AG04449 (cell line): ENCODE data around the gene SNX5.

ENCODE experiments used
- CTCF ChIA-PET: fragments of 350-600 bp; formaldehyde crosslinking; extraction: SDS; loops from one replicate; lab custom pipeline; 2021; ENCODE audit warnings: antibody characterized with exemption; lab: Yijun Ruan, JAX
- POLR2A ChIA-PET: fragments of 400-600, 350-600 bp; formaldehyde crosslinking; extraction: SDS; loops from one replicate; lab custom pipeline; 2020; ENCODE audit warnings: antibody characterized with exemption, inconsistent platforms; lab: Yijun Ruan, JAX
- DNase-seq: peaks from one replicate; pipeline ENCODE4 v3.0.0-alpha.2; 2010; ENCODE audit warnings: low read depth, low spot score
- H3K4me3 ChIP-seq: 2 replicates; pipeline ENCODE4 v1.5.1; 2011; ENCODE audit warnings: low read depth, mild to moderate bottlenecking, control low read depth, low read length
- CTCF ChIP-seq: IDR thresholded peaks from one replicate; pipeline ENCODE4 v1.5.1; 2011; ENCODE audit warnings: mild to moderate bottlenecking, moderate library complexity, low read length, control low read depth, inconsistent platforms; ENCODE audit not compliant: insufficient read depth; ENCODE audit errors: missing control alignments

SNX5 gene

DNA sequence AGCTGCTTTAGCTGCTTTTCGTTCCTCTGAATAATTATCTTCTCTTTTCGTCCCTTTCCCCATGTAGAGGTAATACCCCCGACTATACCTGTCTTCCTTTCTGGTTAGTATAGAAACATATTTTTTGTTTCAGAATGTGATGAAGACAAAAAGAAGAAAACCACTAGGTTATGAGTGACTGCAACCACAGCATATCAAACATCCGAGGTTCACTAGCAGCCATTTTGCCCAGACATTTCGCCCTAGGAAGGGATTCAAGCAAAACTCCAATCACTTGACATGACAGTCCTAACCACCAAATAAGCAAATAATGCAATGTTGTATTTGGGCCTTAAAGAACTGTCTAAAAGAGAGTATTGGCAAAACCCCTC, 9.4 kb downstream of the SNX5 start:
- no peak for DNase-seq
- POLR2A ChIA-PET: interaction anchor here (1.0 kb wide), 1 partner anchor 9 kb away, joined by 6 read pairs; the partner anchor contains the start of genes MGME1 and SNX5
- H3K4me3 ChIP-seq: no peak overlapping the region
- CTCF ChIA-PET: interaction anchor here (1.2 to 16.0 kb wide), 10 partner anchors 9 to 423 kb away, joined by 3 to 167 read pairs (median 7); partner anchors contain the start of genes RRBP1 and SNX5
- TF ChIP-seq CTCF: no peak

- CTCF ChIA-PET: interaction anchor here (0.7 to 16.0 kb wide), 18 partner anchors 9 to 422 kb away, joined by 3 to 167 read pairs (median 4); partner anchors contain the start of genes RRBP1 and SNX5
- POLR2A ChIA-PET: interaction anchor here (1.0 kb wide), 2 partner anchors 9 to 10 kb away, joined by 4 to 6 read pairs; partner anchors contain the start of genes MGME1 and SNX5
- DNase-seq: no peak
- no peak overlapping the region for H3K4me3 ChIP-seq
- no peak for TF ChIP-seq CTCF
Observed at GRCh38 chr20:17958373-17959256, 10.0 kb downstream of the SNX5 start.

DNA sequence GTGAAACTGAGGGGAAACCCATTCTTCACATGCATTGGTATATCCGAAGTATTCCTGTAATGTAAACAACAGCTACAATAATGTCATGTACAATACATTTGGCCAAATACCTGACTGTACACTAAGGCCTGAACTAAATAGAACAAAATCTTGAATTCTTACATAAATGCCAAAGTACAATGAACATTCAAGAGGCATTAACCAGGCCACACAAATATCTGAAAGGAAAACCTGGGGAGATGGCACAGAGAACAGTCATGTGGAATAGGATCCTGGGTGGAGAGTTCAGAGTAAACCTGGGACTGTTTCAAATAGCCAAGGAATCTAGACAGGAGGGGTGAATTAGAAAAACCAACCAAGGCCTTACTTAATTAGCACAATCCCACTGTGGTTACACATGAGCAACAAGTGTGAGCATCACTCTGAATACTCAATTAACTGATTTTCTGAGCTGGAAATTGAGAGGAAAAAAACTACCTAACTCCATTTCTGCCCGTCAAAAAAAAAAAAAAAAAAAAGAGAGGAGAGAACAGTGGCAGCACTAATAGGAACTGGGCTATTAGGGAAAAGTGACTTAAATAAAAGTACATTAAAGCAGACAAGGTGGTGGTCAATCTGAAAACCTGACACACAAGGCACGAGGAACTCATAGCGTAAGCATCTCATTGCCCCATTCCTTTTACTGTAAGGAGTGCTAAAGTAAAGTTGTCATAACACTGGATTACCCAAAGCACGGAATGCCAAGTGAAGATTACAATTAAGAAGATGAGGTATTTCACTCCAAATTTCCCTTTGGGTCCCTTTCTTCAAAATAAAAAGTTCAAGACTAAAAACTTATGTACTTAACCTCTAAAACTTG, 10.9 kb downstream of the SNX5 start:
- POLR2A ChIA-PET: interaction anchor here (1.0 kb wide), 1 partner anchor 9 kb away, joined by 4 read pairs; no protein-coding TSS in a partner anchor
- CTCF ChIA-PET: interaction anchor here (0.6 to 16.0 kb wide), 15 partner anchors 9 to 675 kb away, joined by 3 to 167 read pairs (median 7); partner anchors contain the start of genes RRBP1 and SNX5
- no peak overlapping the region for H3K4me3 ChIP-seq

GRCh38 chr20:17956099-17956685, 12.4 kb downstream of the SNX5 start:
- POLR2A ChIA-PET: no interaction called here
- no peak for TF ChIP-seq CTCF
- no peak overlapping the region for H3K4me3 ChIP-seq
- CTCF ChIA-PET: interaction anchor here (0.6 to 16.0 kb wide), 7 partner anchors 9 to 42 kb away, joined by 3 to 167 read pairs (median 6); no protein-coding TSS in a partner anchor
- no peak for DNase-seq

More for the DNA sequence above, 10.9 kb downstream of the SNX5 start:
- no peak for TF ChIP-seq CTCF
- no peak for DNase-seq

GRCh38 chr20:17955302-17955701, 13.3 kb downstream of the SNX5 start:
- ChIA-PET POLR2A (no interaction called here), CTCF (interaction anchor here (1.3 to 16.0 kb wide), 6 partner anchors 7 to 41 kb away, joined by 5 to 167 read pairs (median 8); no protein-coding TSS in a partner anchor)
- no peak for DNase-seq
- TF ChIP-seq CTCF: no peak
- no peak overlapping the region for H3K4me3 ChIP-seq
